Fibroblast of lung (primary cell): ENCODE measurements around the gene ARHGAP6. TPM values are rescaled to one million over a fixed set of nuclear protein-coding genes. Genes with fewer than 3 reads are reported as not detected.

Experiments used
- DNase-seq, 2 donors: peaks; one replicate each; pipeline versions ENCODE4 v3.0.0 to v3.0.0-alpha.2; 2010; ENCODE audit warnings: low read depth in 2 of 2
- H2AFZ ChIP-seq: 2 replicates; pipeline ENCODE4 v1.5.1; 2012; ENCODE audit warnings: low read length, control low read depth, inconsistent platforms
- H3K27ac ChIP-seq: 2 replicates; pipeline ENCODE4 v1.5.1; 2011; ENCODE audit warnings: low read length, control low read depth; ENCODE audit not compliant: insufficient read depth
- H3K27me3 ChIP-seq: 2 replicates; pipeline ENCODE4 v1.5.1; 2011; ENCODE audit warnings: mild to moderate bottlenecking, low read length; ENCODE audit not compliant: control insufficient read depth, insufficient read depth
- H3K36me3 ChIP-seq: 2 replicates; pipeline ENCODE4 v1.5.1; 2011; ENCODE audit warnings: low read length; ENCODE audit not compliant: control insufficient read depth, insufficient read depth
- H3K4me1 ChIP-seq: 2 replicates; pipeline ENCODE4 v1.5.1; 2011; ENCODE audit warnings: low read length; ENCODE audit not compliant: control insufficient read depth, insufficient read depth; ENCODE audit errors: extremely low read depth
- H3K4me2 ChIP-seq: 2 replicates; pipeline ENCODE4 v1.5.1; 2011; ENCODE audit warnings: low read length, control low read depth; ENCODE audit not compliant: insufficient read depth; ENCODE audit errors: extremely low read depth
- H3K4me3 ChIP-seq, 4 experiments: fragments of 200-600 bp in 1 of 4; sonication (generic) in 1 of 4; replicated peaks in 1 of 4; 2 replicates each; pipeline ENCODE4 v1.5.1; 2011 to 2016; ENCODE audit warnings: low read length in 4 of 4, low read depth in 3 of 4, mild to moderate bottlenecking in 3 of 4, control low read depth in 2 of 4, inconsistent platforms in 1 of 4, mixed read lengths in 1 of 4; ENCODE audit not compliant: insufficient read depth in 1 of 4; ENCODE audit errors: control extremely low read depth in 1 of 4
- H3K79me2 ChIP-seq: 2 replicates; pipeline ENCODE4 v1.5.1; 2012; ENCODE audit warnings: mild to moderate bottlenecking, low read length, inconsistent platforms; ENCODE audit not compliant: control insufficient read depth, insufficient read depth
- H3K9ac ChIP-seq: 2 replicates; pipeline ENCODE4 v1.5.1; 2011; ENCODE audit warnings: mild to moderate bottlenecking, low read length, control low read depth; ENCODE audit not compliant: insufficient read depth
- H3K9me3 ChIP-seq: 2 replicates; pipeline ENCODE4 v1.5.1; 2012; ENCODE audit warnings: low read depth, low read length; ENCODE audit not compliant: control insufficient read depth, insufficient read depth
- H4K20me1 ChIP-seq: 2 replicates; pipeline ENCODE4 v1.5.1; 2011; ENCODE audit warnings: low read length; ENCODE audit not compliant: control insufficient read depth, insufficient read depth; ENCODE audit errors: extremely low read depth
- CTCF ChIP-seq, 2 donors: IDR thresholded peaks in 1 of 2; conservative IDR thresholded peaks in 1 of 2; 1 replicate in 1 of 2; 2 replicates in 1 of 2; pipeline ENCODE4 v1.5.1; 2011 to 2012; ENCODE audit warnings: low read length in 2 of 2, control low read depth in 1 of 2, inconsistent platforms in 1 of 2, low read depth in 1 of 2, mild to moderate bottlenecking in 1 of 2
- EZH2 ChIP-seq: IDR thresholded peaks from 2 replicates; pipeline ENCODE4 v1.5.1; 2012; ENCODE audit warnings: low read length, control low read depth, mild to moderate bottlenecking; ENCODE audit errors: missing control alignments
- polyA plus RNA-seq, 2 donors: library from polyadenylated mRNA; depleted of rRNA in 1 of 2; stranded (reverse) in 1 of 2; unstranded in 1 of 2; fragments of >200 nt; gene quantifications; 2 replicates each; pipeline ENCODE4 v1.2.1, GENCODE V29; 2011 to 2012; ENCODE audit warnings: missing spikeins in 1 of 2
- total RNA-seq: library from RNA; depleted of rRNA; stranded (reverse); fragments of >200 nt; gene quantifications from 2 replicates; pipeline ENCODE4 v1.2.1, GENCODE V29; 2014

ARHGAP6 gene
- total and polyA plus RNA-seq, 2 donors (not counting 1 experiment from before 2014, with no cell fraction given), result 5.9 to 11.7 TPM

GRCh38 chrX:11395859-11396258 is 269.9 kb downstream of the ARHGAP6 start:
- Histone ChIP-seq H3K79me2 (no peaks in the 10 kb centered on the region), H3K36me3 (no peaks in the 10 kb centered on the region), H3K9me3 (no peaks in the 10 kb centered on the region), H3K27me3 (no peaks in the 10 kb centered on the region), H3K4me3 (no peak overlapping the region), H3K9ac (no peak overlapping the region), H4K20me1 (no peaks in the 10 kb centered on the region), H3K4me2 (no peak overlapping the region), H2AFZ (no peak overlapping the region), H3K4me1 (no peaks in the 10 kb centered on the region), H3K27ac (no peak overlapping the region)
- DNase-seq, result no peak
- no peak for TF ChIP-seq EZH2
- no peak for TF ChIP-seq CTCF (conservative IDR thresholded peaks at IDR 0.05 in 1 of 2, IDR thresholded peaks at IDR 0.05 in 1 of 2; ENCODE audit: low read depth in 1 of 2, low read length in 2 of 2)

DNA sequence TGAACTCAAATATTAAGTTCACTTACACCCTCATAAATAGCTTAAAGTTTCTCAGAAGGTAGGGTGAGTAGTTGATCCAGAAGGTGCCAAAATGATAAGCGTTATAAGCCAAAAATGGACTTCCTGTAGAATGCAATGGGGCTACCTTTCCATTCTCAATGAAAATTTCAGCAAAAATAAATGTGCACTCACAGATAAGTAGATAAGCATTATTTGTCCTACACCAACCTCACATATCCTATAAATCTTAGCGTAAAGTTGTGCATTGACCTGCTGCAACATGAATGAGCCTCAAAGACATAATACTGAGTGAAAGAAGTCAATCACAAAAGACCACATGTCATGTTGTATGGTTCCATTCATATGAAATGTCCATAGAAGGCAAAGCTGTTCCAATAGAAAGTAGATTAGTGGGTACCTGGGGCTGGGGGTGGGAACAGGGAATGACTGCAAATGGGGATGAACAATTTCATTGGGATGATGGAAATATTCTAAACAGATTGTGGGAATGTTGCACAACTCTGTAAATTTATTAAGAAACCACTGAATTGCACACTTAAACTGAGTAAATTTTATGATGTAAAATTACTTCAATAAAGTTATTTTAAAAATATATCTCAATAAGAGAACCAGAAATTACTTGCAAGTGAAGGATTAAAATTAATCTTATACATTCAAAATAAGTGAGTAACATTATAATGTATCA is 271.6 kb downstream of the ARHGAP6 start:
- Histone ChIP-seq H3K79me2 (no peaks in the 10 kb centered on the region), H3K27ac (no peak overlapping the region), H2AFZ (no peak overlapping the region), H4K20me1 (no peaks in the 10 kb centered on the region), H3K9ac (no peak overlapping the region), H3K4me1 (no peaks in the 10 kb centered on the region), H3K4me2 (no peak overlapping the region), H3K4me3 (no peak overlapping the region), H3K27me3 (no peaks in the 10 kb centered on the region), H3K36me3 (no peaks in the 10 kb centered on the region), H3K9me3 (no peaks in the 10 kb centered on the region)
- no peak for DNase-seq
- no peak for TF ChIP-seq EZH2
- no peak for TF ChIP-seq CTCF (conservative IDR thresholded peaks at IDR 0.05 in 1 of 2, IDR thresholded peaks at IDR 0.05 in 1 of 2; ENCODE audit: low read depth in 1 of 2, low read length in 2 of 2)

- H3K27me3 ChIP-seq, result no peaks in the 10 kb centered on the region
- DNase-seq, result no peak
- no peak overlapping the region for H3K4me2 ChIP-seq
- no peaks in the 10 kb centered on the region for H4K20me1 ChIP-seq
- H3K9me3 ChIP-seq, result no peaks in the 10 kb centered on the region
- no peaks in the 10 kb centered on the region for H3K36me3 ChIP-seq
- no peak overlapping the region for H3K4me3 ChIP-seq
- H3K27ac ChIP-seq, result no peak overlapping the region
- TF ChIP-seq CTCF (conservative IDR thresholded peaks at IDR 0.05 in 1 of 2, IDR thresholded peaks at IDR 0.05 in 1 of 2; ENCODE audit: low read depth in 1 of 2, low read length in 2 of 2), result no peak
- TF ChIP-seq EZH2, result no peak
- no peak overlapping the region for H3K9ac ChIP-seq
- no peak overlapping the region for H2AFZ ChIP-seq
- H3K79me2 ChIP-seq, result no peaks in the 10 kb centered on the region
- peaks cover 3% of the 10 kb centered on the region for H3K4me1 ChIP-seq
Observed at GRCh38 chrX:11386812-11387211, 278.9 kb downstream of the ARHGAP6 start.
